Measurements from ENCODE around the gene ABCG2. TPM values are rescaled to one million over a fixed set of nuclear protein-coding genes. Genes with fewer than 3 reads are reported as not detected.

The ABCG2 gene
- total RNA-seq, 1 donor from 2014 or later, result 7.2 TPM

DNA sequence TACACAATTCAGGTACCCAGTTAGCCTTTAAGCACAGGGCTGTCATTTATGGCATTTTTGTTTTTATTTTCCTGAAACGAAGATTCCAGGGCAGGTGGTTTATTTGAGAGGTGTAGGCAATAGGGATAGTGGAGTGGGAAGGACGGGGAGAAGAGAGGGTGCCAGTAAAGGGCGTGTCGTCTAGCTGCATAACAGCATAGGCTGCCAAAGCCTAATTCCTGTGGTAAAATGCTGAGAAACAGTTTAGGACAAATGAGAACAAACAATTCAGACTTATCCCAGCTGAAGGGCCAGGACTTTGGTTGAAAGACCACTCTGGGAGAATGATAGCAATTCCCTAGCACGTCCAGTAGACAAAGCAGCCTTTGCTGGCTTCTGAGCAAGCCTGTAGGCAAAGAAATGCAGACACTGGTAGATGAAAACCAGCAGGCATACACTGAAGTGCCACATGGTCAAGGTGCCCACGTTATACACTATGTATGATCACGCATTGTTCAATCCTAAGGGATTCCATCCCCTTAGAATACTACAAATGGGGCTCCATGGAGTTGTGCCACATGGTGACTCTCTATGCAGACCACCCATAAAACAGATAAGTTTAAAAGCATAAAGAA lies 80.4 kb downstream of the ABCG2 start:
- DNase-seq (ENCODE audit: low spot score) (no peak), ATAC-seq (peak; percentile 81)

- ATAC-seq (no peak), DNase-seq (ENCODE audit: low spot score) (no peak)
These were observed 83.1 kb downstream of the ABCG2 start for GRCh38 chr4:88075336-88075735.

DNA sequence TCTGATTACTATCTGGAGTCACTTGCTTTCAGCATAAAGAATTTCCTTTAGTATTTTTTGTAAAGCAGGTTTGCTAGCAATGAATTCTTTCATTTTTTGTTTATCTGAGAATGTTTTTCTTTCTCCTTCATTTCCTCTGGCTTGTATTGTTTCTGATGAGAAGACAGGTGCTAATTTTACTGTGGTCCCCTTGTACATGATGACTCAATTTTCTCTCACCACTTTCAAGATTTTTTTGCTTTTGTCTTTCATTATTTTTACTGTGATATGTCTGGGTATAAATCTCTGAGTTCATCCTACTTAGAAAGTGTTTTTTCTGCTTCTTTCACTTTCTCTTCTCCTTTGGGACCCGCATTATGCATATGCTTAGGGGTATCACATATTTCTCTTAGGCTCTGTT lies 88.4 kb downstream of the ABCG2 start:
- DNase-seq (ENCODE audit: low spot score) (no peak), ATAC-seq (no peak)

- ATAC-seq (peak; percentile 66), DNase-seq (ENCODE audit: low spot score) (peak; percentile 70)
These were observed 94.0 kb downstream of the ABCG2 start for GRCh38 chr4:88064410-88064809.

- ATAC-seq, result peak; percentile 17
- DNase-seq (ENCODE audit: low spot score), result peak; percentile 54
These were observed 94.7 kb downstream of the ABCG2 start for GRCh38 chr4:88063634-88064296.

GRCh38 chr4:88062843-88063242 lies 95.6 kb downstream of the ABCG2 start:
- no peak for DNase-seq (ENCODE audit: low spot score)
- ATAC-seq, result peak; percentile 81

GRCh38 chr4:88062311-88062710 lies 96.1 kb downstream of the ABCG2 start:
- peak; percentile 9 for ATAC-seq
- no peak for DNase-seq (ENCODE audit: low spot score)

- DNase-seq (ENCODE audit: low spot score) (no peak), ATAC-seq (no peak)
These were observed 98.0 kb downstream of the ABCG2 start for GRCh38 chr4:88060431-88060830.

DNA sequence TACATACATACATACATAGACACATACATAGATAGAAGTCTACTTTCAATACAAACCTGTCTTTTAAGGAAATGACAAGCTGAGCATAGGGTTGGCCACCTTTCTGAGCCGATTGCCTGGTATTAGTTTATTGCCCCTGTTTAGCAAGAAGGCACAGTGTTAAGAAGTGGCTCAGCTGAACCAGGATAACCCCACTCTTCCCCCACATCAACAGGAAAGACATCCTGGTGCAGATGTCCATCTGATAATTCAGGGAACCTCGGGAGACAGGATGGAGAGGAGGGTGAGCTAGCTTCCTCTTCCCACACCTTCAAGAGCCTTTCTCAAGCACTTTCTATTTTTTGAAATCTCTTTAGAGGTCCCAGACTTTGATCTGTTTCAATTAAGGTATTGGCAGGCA lies 98.7 kb downstream of the ABCG2 start:
- DNase-seq (ENCODE audit: low spot score) (no peak), ATAC-seq (no peak)

DNA sequence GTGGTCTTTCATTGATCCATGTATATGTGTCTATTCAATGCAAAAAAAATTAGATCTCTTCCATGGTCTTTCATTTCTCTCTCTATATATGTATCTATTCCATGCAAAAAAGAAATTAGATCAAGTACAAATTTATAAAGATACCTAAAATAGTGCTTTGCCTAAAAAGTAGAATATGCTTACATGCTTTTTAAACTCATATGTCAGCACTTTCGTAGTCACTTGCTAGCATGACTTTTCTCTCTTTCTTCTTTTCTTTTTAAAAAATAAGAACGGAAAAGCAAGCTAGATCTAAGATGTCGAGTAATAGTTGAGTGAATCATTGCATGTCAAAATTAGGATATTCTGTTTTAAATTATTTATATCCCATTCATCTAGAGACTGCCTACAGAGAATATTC lies 100.1 kb downstream of the ABCG2 start:
- DNase-seq (ENCODE audit: low spot score), result no peak
- ATAC-seq, result no peak

- DNase-seq (ENCODE audit: low spot score), result peak; percentile 74
- peak; percentile 100 for ATAC-seq
These were observed 103.5 kb downstream of the ABCG2 start for GRCh38 chr4:88054901-88055300.

- no peak for ATAC-seq
- DNase-seq (ENCODE audit: low spot score), result no peak
These were observed 104.2 kb downstream of the ABCG2 start for GRCh38 chr4:88054229-88054628.

DNA sequence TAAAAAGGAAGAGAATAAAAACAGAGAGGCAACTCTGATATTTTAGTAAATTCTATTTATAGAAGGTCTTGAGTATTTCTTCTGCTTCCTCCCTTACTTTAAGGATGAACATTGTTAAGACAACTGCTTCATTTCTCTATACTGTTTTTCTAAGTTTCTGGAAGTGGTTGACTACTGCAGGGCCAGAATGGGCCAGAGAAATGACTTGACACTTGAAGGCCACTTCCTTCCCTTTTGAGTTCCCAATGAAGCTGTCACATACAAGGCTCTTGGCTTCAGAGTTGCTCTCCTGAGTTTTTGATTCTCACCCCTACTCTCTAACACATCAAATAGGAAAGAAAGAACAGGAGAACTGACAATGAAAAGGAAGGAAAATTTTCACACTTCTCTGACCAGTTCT lies 113.4 kb downstream of the ABCG2 start:
- no peak for ATAC-seq
- no peak for DNase-seq (ENCODE audit: low spot score)

DNA sequence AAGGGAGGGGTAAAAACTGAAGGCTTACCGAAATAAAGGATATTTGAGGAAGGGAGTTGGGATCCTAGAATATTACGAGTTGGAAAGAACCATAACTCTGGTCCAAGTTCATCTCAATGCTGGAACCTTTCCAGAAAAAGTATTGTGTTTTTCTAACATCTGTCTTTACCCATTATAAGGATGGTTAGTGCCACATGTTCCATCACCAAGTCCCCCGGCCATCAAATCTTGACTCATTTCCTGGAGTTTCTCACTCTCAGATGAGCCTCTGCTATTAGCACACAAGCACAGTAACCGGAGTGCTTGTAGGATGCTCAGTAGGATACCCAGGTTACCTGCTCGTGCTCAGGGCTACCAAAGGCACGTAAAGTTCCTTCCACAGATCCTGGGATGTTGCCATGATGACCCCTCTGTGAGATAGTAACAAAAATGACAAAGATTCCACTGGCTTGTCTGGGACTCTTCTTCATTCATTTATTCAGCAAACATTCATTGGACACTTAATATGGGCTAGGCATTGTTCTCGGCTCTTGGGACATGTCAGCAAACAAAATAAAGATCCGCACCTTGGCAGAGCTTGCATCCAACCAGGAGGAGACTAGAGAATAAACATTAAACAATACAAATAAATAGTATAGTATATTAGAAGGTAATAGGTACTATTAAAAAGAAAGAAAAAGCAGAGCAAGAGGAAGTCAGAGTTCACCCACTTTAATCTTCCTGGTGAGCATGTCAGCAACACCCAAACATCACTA lies 114.7 kb downstream of the ABCG2 start:
- no peak for DNase-seq (ENCODE audit: low spot score)
- no peak for ATAC-seq

DNA sequence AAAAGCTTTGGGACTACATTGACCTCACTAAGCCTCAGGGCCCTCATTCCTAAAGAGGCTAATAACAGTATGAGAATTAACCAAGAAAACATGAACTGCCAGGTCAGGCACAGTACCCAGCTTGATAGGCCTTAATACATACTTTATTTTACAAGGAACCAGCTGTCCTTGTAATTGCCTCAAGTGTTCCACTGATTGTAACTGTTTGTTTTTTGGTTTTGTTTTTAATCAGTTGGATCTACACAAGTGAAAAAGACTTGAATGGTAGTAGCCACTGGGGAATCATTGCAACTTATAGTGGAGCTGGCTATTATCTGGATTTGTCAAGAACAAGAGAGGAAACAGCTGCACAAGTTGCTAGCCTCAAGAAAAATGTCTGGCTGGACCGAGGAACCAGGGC lies 115.4 kb downstream of the ABCG2 start:
- DNase-seq (ENCODE audit: low spot score), result no peak
- no peak for ATAC-seq

DNA sequence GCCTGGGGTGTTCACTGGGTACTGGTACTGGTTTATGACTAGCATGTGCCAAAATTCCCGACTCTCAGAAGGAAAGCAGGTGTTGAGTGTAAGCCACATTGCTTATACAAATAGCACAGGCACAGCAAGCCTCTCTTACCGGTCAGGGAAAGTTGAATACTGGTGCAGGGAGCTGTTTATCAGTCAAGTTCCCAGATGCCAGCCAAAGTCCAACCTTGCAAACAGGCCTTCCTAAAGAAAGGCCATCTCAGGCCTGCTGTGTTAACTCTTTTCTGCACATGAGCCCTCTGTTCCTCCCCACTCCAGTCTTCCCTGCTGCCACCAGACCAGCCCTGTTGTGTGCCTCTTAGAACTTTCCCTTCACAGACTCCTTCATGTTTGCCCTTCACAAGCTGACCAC lies 116.8 kb downstream of the ABCG2 start:
- no peak for DNase-seq (ENCODE audit: low spot score)
- ATAC-seq, result peak; percentile 83

DNA sequence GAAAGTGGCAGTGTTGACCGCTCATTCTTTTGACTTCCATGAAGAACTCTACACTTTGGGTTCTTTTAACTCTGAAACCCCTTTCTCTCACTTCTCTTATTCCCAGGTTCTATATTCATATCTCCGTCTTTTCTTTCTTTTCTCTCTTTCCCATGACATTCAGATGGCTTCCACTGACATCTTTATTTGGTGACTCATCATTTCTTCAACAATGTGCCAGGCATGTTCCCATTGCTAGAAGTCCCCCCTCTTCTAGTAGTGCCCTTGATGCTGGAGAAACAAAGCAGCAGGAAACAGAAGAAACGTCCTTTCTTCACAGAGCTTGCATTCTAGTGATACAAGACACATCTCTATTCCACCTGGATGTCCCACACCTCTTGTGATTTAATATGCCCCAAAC lies 117.7 kb downstream of the ABCG2 start:
- DNase-seq (ENCODE audit: low spot score) (no peak), ATAC-seq (no peak)

Other genes starting within 250 kb of the ABCG2 start
- 10.5 TPM for gene SPP1, start 182.9 kb downstream of the ABCG2 start, total RNA-seq
- 6.5 TPM for gene PKD2, start 151.0 kb downstream of the ABCG2 start, total RNA-seq
- gene PPM1K, start 125.9 kb upstream of the ABCG2 start, total RNA-seq, result 14.2 TPM
- gene HERC6, start 220.2 kb upstream of the ABCG2 start, total RNA-seq, result 3.0 TPM